Natural killer cell (primary cell): Measurements from ENCODE around the gene TMCO4. TPM values are rescaled to one million over a fixed set of nuclear protein-coding genes. Genes with fewer than 3 reads are reported as not detected.

Experiments
- ATAC-seq, 3 donors: fragments of 150-1000 bp in 2 of 3; fragments of 200-7000 bp in 1 of 3; cut with Tn5 transposase; 1 replicate in 1 of 3; 2 replicates in 2 of 3; pipeline ENCODE4 v1.10.0; 2021; ENCODE audit warnings: mild to moderate bottlenecking in 2 of 3, moderate library complexity in 2 of 3
- DNase-seq, 2 donors: peaks; one replicate each; pipeline versions ENCODE4 v3.0.0 to v3.0.0-alpha.2; 2013 to 2021; ENCODE audit warnings: mixed read lengths in 1 of 2
- H3K27ac ChIP-seq: one replicate; pipeline ENCODE4 v1.5.1; 2013; ENCODE audit warnings: mild to moderate bottlenecking, low read length
- H3K27me3 ChIP-seq: one replicate; pipeline ENCODE4 v1.6.1; 2013; ENCODE audit warnings: low read length; ENCODE audit not compliant: control insufficient read depth, insufficient read depth
- H3K36me3 ChIP-seq: one replicate; pipeline ENCODE4 v1.6.1; 2013; ENCODE audit warnings: low read length; ENCODE audit not compliant: control insufficient read depth, insufficient read depth
- H3K4me1 ChIP-seq: one replicate; pipeline ENCODE4 v1.6.1; 2013; ENCODE audit warnings: low read length; ENCODE audit not compliant: control insufficient read depth, insufficient read depth
- H3K4me3 ChIP-seq: one replicate; pipeline ENCODE4 v1.5.1; 2013; ENCODE audit warnings: low read length
- H3K9me3 ChIP-seq: one replicate; pipeline ENCODE4 v1.6.1; 2013; ENCODE audit warnings: low read length; ENCODE audit not compliant: control insufficient read depth, insufficient read depth
- H3K27ac Mint-ChIP-seq, 2 donors: one replicate each; pipeline ENCODE4 v1.8.0; 2022; ENCODE audit warnings: mild to moderate bottlenecking in 2 of 2, mixed read lengths in 2 of 2, moderate library complexity in 1 of 2
- H3K27me3 Mint-ChIP-seq, 2 donors: one replicate each; pipeline ENCODE4 v1.8.0; 2022; ENCODE audit warnings: low read depth in 2 of 2, mixed read lengths in 2 of 2
- H3K36me3 Mint-ChIP-seq: one replicate; pipeline ENCODE4 v1.8.0; 2022; ENCODE audit warnings: mixed read lengths
- H3K4me1 Mint-ChIP-seq, 2 donors: one replicate each; pipeline ENCODE4 v1.8.0; 2022; ENCODE audit warnings: mixed read lengths in 2 of 2
- H3K4me3 Mint-ChIP-seq: one replicate; pipeline ENCODE4 v1.8.0; 2022; ENCODE audit warnings: mild to moderate bottlenecking, moderate library complexity, mixed read lengths
- H3K9me3 Mint-ChIP-seq, 2 donors: one replicate each; pipeline ENCODE4 v1.8.0; 2022; ENCODE audit warnings: mixed read lengths in 2 of 2
- CTCF ChIP-seq: fragments of 200-600 bp; IDR thresholded peaks from one replicate; pipeline ENCODE4 v1.8.0; 2022; ENCODE audit warnings: antibody characterized with exemption
- WGBS: methylation state at CpG from one replicate; pipeline ENCODE4 v1.1.7; 2013; ENCODE audit warnings: missing lambda C conversion rate; ENCODE audit not compliant: insufficient coverage; 5-methylcytosine and 5-hydroxymethylcytosine counted together
- intact Hi-C: fragments of 100-400 bp; cut with micrococcal nuclease; formaldehyde crosslinking; loops from one replicate; pipeline ENCODE4 v1.14.2; 2022
- total RNA-seq, 4 donors: library from RNA; stranded (reverse); fragments of 120-200 nt in 1 of 4; gene quantifications; one replicate each; pipeline versions ENCODE4 v1.2.3 to v1.2.4, GENCODE V29; 2013 to 2022

TMCO4 gene
- total RNA-seq, 3 donors from 2014 or later (not counting 1 experiment from before 2014, with no cell fraction given) = 14.2 to 21.5 (median 18.3) TPM

GRCh38 chr1:19758227-19758830, 41.4 kb downstream of the TMCO4 start:
- H3K36me3 Mint-ChIP-seq = no peaks in the 10 kb centered on the region
- H3K9me3 ChIP-seq = no peaks in the 10 kb centered on the region
- no peaks in the 10 kb centered on the region for H3K27me3 ChIP-seq
- H3K27ac Mint-ChIP-seq = no peak overlapping the region
- no peak overlapping the region for H3K4me3 Mint-ChIP-seq
- no peaks in the 10 kb centered on the region for H3K9me3 Mint-ChIP-seq
- no peaks in the 10 kb centered on the region for H3K27me3 Mint-ChIP-seq
- no peak for DNase-seq
- WGBS = 90% methylated on average over 5 of the region's 7 CpGs
- no peak overlapping the region for H3K27ac ChIP-seq
- no peak for TF ChIP-seq CTCF
- peaks cover 0 to 6% of the 10 kb centered on the region in 2 donors for H3K4me1 Mint-ChIP-seq
- intact Hi-C loops = no loop called here
- no peaks in the 10 kb centered on the region for H3K4me1 ChIP-seq
- peaks cover 14% of the 10 kb centered on the region for H3K36me3 ChIP-seq
- ATAC-seq = no peak
- no peak overlapping the region for H3K4me3 ChIP-seq

GRCh38 chr1:19757641-19758040, 42.1 kb downstream of the TMCO4 start:
- no peak for ATAC-seq
- H3K9me3 ChIP-seq = no peaks in the 10 kb centered on the region
- H3K36me3 ChIP-seq = peaks cover 15% of the 10 kb centered on the region
- H3K4me1 ChIP-seq = no peaks in the 10 kb centered on the region
- TF ChIP-seq CTCF = no peak
- intact Hi-C loops = no loop called here
- Mint-ChIP-seq H3K27ac (no peak overlapping the region), H3K9me3 (no peaks in the 10 kb centered on the region), H3K4me3 (no peak overlapping the region), H3K36me3 (no peaks in the 10 kb centered on the region), H3K4me1 (peaks cover 0 to 6% of the 10 kb centered on the region in 2 donors), H3K27me3 (no peaks in the 10 kb centered on the region)
- no peak overlapping the region for H3K4me3 ChIP-seq
- no peak for DNase-seq
- no peaks in the 10 kb centered on the region for H3K27me3 ChIP-seq
- 95% methylated on average over 4 of the region's 4 CpGs for WGBS
- H3K27ac ChIP-seq = no peak overlapping the region

- peaks cover 15% of the 10 kb centered on the region for H3K36me3 ChIP-seq
- peaks cover 0 to 6% of the 10 kb centered on the region in 2 donors for H3K4me1 Mint-ChIP-seq
- no peak overlapping the region for H3K27ac ChIP-seq
- no peaks in the 10 kb centered on the region for H3K36me3 Mint-ChIP-seq
- intact Hi-C loops = no loop called here
- no peak overlapping the region for H3K4me3 Mint-ChIP-seq
- WGBS = 100% methylated on average over 1 of the region's 5 CpGs
- H3K9me3 ChIP-seq = no peaks in the 10 kb centered on the region
- DNase-seq (no peak), ATAC-seq (no peak)
- no peaks in the 10 kb centered on the region for H3K27me3 ChIP-seq
- H3K27me3 Mint-ChIP-seq = no peaks in the 10 kb centered on the region
- TF ChIP-seq CTCF = no peak
- H3K9me3 Mint-ChIP-seq = no peaks in the 10 kb centered on the region
- no peak overlapping the region for H3K4me3 ChIP-seq
- H3K27ac Mint-ChIP-seq = no peak overlapping the region
- no peaks in the 10 kb centered on the region for H3K4me1 ChIP-seq
Observed at GRCh38 chr1:19756480-19756879, 43.2 kb downstream of the TMCO4 start.

GRCh38 chr1:19754482-19754881, 45.2 kb downstream of the TMCO4 start:
- DNase-seq = no peak
- ATAC-seq = no peak
- no peaks in the 10 kb centered on the region for H3K4me1 ChIP-seq
- no peak overlapping the region for H3K4me3 ChIP-seq
- intact Hi-C loops = no loop called here
- Mint-ChIP-seq H3K4me1 (peaks cover 0 to 5% of the 10 kb centered on the region in 2 donors), H3K9me3 (no peaks in the 10 kb centered on the region), H3K4me3 (no peak overlapping the region), H3K27ac (no peak overlapping the region), H3K36me3 (no peaks in the 10 kb centered on the region), H3K27me3 (no peaks in the 10 kb centered on the region)
- no peak for TF ChIP-seq CTCF
- H3K27me3 ChIP-seq = no peaks in the 10 kb centered on the region
- H3K9me3 ChIP-seq = no peaks in the 10 kb centered on the region
- no peak overlapping the region for H3K27ac ChIP-seq
- WGBS = 94% methylated on average over 10 of the region's 10 CpGs
- peaks cover 20% of the 10 kb centered on the region for H3K36me3 ChIP-seq
